Stimulated activated naive CD8-positive, alpha-beta T cell treated with anti-CD3 and anti-CD28 coated beads, Interleukin-15, Interleukin-2, amounts not matched to agents 100 ng/mL and 50 ng/mL, for 24 hours (primary cell): ENCODE data around the gene CAMK2B.

Source experiments
- H3K27ac Mint-ChIP-seq: one replicate; pipeline ENCODE4 v1.8.0; 2021; ENCODE audit warnings: mild to moderate bottlenecking, mixed read lengths
- H3K27me3 Mint-ChIP-seq: one replicate; pipeline ENCODE4 v1.8.0; 2021; ENCODE audit warnings: mixed read lengths
- H3K36me3 Mint-ChIP-seq: one replicate; pipeline ENCODE4 v1.8.0; 2021; ENCODE audit warnings: low read depth, mixed read lengths
- H3K4me1 Mint-ChIP-seq: one replicate; pipeline ENCODE4 v1.8.0; 2021; ENCODE audit warnings: low read depth, mixed read lengths
- H3K4me3 Mint-ChIP-seq: one replicate; pipeline ENCODE4 v1.8.0; 2021; ENCODE audit warnings: mild to moderate bottlenecking, mixed read lengths
- H3K9me3 Mint-ChIP-seq: one replicate; pipeline ENCODE4 v1.8.0; 2021; ENCODE audit warnings: mixed read lengths

The CAMK2B gene

DNA sequence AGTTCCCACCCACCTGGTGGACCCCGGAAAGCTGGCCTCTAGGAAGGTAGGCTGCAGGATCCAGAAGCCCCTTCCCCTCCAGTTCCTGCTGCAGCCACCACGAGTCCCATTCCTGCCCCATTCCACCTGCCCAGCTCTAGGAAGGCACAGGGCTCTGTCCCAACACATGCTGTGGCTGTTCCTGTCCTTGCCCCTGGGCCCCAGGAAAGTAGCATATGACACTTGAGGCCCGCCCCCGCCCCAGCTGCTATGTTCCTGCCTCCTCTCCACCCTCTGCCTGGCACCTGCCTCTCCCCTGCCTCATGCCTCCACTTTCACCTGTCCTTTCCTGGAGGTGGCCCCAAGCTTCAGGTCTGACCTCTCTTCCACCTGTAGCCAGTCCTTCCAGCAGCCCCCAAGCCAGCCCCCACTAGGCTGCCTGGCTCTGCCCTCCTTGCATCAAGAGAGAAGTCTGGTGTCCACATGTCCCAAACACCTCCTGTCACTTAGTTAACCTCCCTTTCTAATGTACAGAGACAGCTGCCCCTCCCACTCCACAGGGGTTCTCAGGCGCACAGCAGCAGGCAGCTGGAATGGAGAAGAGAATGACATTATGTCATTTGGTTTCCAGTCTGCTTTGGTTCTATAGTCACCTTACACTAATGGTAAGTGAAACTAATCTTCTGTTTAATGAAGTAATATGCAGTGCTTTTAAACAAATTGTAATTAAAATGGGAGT is 101.9 kb downstream of the CAMK2B start:
- Mint-ChIP-seq H3K9me3 (no peaks in the 10 kb centered on the region), H3K4me1 (no peaks in the 10 kb centered on the region), H3K4me3 (no peak overlapping the region), H3K27ac (no peak overlapping the region), H3K27me3 (no peaks in the 10 kb centered on the region), H3K36me3 (no peaks in the 10 kb centered on the region)

DNA sequence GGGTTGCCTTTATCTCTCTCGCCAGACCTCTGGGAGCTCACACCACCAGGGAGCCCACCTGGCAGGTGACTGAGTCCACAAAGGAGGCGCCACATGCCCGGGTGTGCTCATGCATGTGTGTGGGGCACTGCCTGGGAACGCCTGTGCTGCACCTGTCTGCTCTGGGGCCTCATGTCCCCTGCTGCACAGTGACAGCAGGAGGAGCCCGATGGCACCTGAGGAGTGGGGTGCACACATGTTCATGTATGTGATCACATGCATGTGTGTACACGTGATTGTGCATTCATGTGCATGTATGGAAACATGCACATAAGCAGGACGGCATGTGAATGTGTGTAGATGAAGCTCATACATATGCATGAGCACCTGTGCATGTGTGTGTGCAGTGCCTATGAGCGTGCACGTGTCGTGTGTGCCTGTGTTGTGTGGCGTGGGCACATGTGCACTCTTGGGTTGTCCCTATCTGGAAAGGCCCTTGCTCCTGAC is 102.6 kb downstream of the CAMK2B start:
- Mint-ChIP-seq H3K27ac (no peak overlapping the region), H3K27me3 (no peaks in the 10 kb centered on the region), H3K9me3 (no peaks in the 10 kb centered on the region), H3K4me3 (no peak overlapping the region), H3K36me3 (no peaks in the 10 kb centered on the region), H3K4me1 (no peaks in the 10 kb centered on the region)

DNA sequence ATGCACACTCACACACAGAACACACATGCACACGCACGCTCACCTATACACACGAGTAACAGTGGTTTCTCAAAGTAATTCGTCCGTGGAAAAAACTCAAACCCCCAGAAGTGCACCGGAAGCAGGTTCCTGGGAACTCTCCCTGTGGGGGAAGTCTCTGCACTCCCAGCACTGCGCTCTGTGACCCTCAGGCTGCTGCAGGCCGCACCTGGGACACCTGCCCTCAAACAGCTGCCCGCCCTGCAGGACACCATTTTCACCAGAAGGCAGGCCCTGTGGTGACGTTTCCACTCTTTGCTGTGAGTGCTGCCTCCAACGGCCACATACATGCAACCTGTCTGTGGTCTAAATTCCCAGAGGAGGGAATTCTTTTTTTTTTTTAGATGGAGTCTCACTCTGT is 103.3 kb downstream of the CAMK2B start:
- no peak overlapping the region for H3K4me3 Mint-ChIP-seq
- H3K27ac Mint-ChIP-seq, result no peak overlapping the region
- no peaks in the 10 kb centered on the region for H3K27me3 Mint-ChIP-seq
- H3K4me1 Mint-ChIP-seq, result no peaks in the 10 kb centered on the region
- no peaks in the 10 kb centered on the region for H3K36me3 Mint-ChIP-seq
- no peaks in the 10 kb centered on the region for H3K9me3 Mint-ChIP-seq

DNA sequence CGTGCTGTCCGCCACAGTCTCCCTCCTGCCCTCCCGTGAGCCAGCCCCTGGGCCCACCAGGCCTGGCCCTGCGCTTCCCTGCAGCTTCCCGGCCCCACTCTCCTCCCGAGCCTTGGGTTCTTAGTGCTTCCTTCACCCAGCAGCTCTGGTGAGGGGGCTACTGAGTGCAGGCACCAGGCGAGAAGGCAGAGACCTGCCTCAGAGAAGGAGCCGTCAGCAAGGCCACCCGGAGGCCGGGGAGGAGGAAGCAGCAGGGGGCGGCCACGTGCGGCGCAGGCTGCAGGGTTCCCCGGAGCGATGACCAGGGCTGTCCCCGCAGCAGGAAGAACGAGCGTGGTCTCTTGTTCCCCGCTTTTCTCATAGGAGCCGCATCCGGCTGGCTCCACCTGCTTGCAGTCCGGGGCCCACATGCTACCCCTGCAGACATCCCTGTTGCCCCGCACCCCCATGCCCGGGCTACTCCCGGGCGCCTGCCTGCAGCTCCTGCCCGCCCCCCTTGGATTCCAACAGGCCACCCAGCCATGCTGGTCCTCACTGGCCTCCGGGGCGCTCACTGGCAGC is 104.1 kb downstream of the CAMK2B start:
- no peaks in the 10 kb centered on the region for H3K4me1 Mint-ChIP-seq
- H3K4me3 Mint-ChIP-seq, result no peak overlapping the region
- H3K9me3 Mint-ChIP-seq, result no peaks in the 10 kb centered on the region
- no peak overlapping the region for H3K27ac Mint-ChIP-seq
- no peaks in the 10 kb centered on the region for H3K27me3 Mint-ChIP-seq
- no peaks in the 10 kb centered on the region for H3K36me3 Mint-ChIP-seq

DNA sequence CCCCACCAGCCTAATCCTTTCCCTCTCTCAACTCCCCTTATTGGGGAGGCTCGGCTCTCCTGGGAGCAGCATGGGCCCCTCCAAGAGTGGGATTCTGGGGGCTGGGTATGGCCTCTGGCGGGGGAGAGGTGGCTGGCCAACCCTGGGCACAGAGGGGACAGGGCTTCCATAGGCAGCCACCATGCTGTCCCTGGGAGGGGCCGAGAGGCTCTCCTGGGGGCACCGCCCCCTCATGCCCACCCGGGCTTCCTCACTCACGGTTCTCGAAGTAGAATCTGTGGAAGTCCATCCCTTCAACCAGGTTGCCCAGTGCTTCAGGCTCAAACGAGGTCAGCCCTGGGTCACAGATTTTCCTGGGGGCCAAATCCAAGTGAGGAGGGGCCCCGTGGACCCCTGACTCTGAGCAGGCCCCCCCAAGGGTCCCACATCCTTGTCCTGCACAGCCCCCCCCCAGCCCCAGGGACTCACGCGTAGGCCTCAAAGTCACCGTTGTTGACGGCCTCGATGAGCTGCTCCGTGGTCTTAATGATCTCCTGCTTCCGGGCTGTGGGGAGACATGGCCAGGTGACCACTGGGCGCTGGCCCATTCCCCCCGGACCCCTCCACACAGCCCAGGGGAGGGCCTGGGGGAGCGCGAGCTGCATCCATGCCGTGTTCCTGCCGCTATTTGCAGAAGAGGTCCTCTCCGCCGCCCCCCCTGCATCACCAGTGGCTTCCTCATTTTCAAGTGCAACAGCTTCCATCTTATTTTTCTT is 104.9 kb downstream of the CAMK2B start:
- no peak overlapping the region for H3K27ac Mint-ChIP-seq

DNA sequence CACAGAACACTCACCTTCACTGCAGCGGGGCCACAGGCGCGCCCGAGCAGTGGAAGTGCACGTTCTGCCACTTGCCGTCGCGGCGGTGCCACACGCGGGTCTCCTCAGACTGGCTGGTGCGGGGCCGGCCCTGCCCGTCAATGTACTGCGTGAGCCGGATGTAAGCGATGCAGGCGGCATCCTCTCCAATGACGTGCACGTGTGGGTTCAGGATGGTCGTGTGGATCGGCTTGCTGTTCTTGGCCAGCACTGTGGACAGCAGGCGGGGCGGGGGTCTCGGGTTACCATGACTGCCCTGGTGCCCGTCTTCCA is 105.4 kb downstream of the CAMK2B start:
- H3K36me3 Mint-ChIP-seq, result no peaks in the 10 kb centered on the region
- no peaks in the 10 kb centered on the region for H3K27me3 Mint-ChIP-seq
- no peak overlapping the region for H3K27ac Mint-ChIP-seq
- H3K4me1 Mint-ChIP-seq, result no peaks in the 10 kb centered on the region
- H3K4me3 Mint-ChIP-seq, result no peak overlapping the region
- no peaks in the 10 kb centered on the region for H3K9me3 Mint-ChIP-seq

More for the DNA sequence above, 104.9 kb downstream of the CAMK2B start:
- Mint-ChIP-seq H3K4me3 (no peak overlapping the region), H3K36me3 (no peaks in the 10 kb centered on the region), H3K9me3 (no peaks in the 10 kb centered on the region), H3K4me1 (no peaks in the 10 kb centered on the region), H3K27me3 (no peaks in the 10 kb centered on the region)

DNA sequence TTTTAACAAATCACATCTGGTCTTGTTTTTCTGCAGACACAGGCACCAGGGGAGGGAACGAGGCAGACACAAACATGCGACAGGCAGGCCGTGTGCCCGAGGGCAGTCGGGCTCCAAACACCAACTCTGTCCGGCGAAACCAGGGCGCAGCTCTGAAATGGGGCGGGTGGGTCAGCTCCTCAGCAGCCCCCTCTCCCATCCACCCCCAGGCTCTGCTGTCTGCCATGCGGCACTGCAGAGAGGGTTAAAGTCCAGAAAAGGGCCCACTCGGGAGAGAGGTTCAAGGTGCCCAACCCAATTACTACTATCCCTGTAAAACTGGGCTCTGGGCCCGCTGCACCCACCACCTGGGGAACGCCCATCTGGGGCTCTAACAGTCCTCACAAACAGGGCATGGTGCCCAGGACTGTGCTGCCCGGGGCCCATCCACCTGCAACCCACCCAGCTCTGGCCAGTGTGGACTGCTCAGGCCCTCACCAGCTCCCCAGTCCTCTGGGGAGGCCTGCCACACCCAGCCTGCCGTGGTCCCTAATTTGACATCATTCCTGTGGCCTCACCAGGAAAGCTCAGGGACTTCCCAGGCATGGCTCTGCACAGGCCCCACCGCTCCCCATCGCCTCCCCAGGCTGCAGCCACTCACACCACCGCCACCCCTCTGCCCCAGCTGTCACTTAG is 105.9 kb downstream of the CAMK2B start:
- no peak overlapping the region for H3K4me3 Mint-ChIP-seq
- H3K4me1 Mint-ChIP-seq, result no peaks in the 10 kb centered on the region
- no peaks in the 10 kb centered on the region for H3K36me3 Mint-ChIP-seq
- H3K27ac Mint-ChIP-seq, result no peak overlapping the region
- H3K9me3 Mint-ChIP-seq, result no peaks in the 10 kb centered on the region
- H3K27me3 Mint-ChIP-seq, result no peaks in the 10 kb centered on the region

DNA sequence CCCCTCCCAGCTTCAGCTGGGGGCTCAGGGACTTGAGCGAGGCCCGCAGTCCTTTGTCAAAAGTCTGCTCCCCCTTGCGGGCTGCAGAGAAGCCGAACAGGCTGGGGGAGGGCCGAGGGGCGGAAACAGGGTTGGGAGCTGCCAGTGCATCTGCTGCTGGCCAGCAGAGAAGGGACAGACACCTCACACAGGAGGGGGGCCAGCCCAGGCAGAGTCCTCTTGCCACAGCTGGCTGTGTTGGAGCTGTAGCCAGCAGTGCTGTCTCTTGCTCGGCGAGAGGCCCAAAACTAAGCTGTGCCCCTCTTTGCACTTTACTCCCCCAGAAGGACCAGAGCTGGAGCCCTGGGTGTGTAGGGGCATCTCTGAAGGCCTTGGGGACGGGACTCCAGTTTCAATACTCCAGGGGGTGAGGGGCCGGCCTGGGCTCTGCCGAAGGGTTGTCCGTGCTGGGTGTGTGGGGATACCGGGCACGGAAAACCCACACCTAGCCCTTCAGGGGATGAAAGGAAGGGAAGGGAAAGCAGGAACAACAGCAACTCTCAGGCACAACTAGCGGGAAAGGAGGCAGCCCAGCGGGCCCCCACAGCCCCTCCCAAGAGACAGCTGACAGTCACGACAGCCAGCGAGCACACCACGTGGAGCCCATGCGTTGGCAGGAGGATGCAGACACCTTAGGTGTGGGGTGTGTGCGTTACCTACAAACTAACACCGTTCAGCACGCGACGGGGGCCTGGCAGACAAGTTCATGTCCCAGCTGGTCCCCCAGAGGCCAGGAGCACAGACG is 106.8 kb downstream of the CAMK2B start:
- Mint-ChIP-seq H3K9me3 (no peaks in the 10 kb centered on the region), H3K4me3 (no peak overlapping the region), H3K27me3 (no peaks in the 10 kb centered on the region), H3K27ac (no peak overlapping the region), H3K36me3 (no peaks in the 10 kb centered on the region), H3K4me1 (no peaks in the 10 kb centered on the region)

DNA sequence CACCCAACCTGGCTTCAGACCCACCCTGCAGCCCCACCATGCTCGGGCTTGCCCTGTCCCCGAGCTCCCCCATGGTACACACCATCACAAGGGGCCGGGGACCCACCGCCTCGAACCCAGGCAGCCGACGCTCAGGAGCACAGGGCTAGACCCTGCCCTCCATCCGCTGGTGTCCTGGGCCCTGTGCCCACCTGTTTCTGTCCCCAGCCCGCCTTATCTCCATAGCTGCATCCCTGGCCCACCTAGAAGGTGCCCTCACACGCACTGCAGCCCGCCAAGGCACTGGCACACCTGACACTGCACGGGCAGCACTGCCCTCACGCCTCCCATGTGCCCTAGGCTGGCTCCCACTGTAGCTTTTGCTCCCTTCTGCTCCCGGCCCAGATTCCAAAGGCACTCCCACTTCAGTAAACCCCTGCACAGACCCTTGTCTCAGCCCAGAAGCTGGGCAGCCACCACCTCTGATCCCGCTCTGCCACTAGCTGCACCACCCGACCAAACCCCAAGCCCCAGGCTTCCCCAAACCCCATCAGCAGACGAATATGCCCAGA is 107.5 kb downstream of the CAMK2B start:
- no peaks in the 10 kb centered on the region for H3K9me3 Mint-ChIP-seq
- H3K4me3 Mint-ChIP-seq, result no peak overlapping the region
- no peaks in the 10 kb centered on the region for H3K36me3 Mint-ChIP-seq
- H3K27me3 Mint-ChIP-seq, result no peaks in the 10 kb centered on the region
- no peaks in the 10 kb centered on the region for H3K4me1 Mint-ChIP-seq
- H3K27ac Mint-ChIP-seq, result no peak overlapping the region

DNA sequence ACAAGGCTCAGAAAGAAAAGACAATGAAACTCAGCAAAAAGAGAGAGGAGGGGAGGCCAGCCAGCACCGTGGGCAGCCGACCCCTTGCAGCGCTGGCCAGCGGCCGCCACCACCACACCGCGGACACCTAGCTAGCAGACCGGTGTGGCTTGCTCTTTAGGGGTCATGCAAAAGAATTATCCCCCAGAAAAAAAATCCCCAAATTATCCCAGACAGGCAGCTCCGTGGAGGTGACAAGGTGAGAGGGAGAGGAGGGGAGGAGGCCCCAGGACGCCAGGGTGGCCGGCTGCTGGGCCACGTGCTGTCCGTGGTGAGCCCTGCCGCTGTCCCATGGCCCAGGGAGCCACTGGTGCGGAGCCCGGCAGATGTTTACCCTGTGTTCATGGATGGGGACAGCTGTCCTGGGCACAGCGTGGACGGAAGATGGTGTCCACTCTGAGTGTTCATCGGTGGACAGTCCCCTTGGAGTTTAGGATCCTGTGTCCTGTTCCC is 108.1 kb downstream of the CAMK2B start:
- H3K4me3 Mint-ChIP-seq, result no peak overlapping the region
- H3K9me3 Mint-ChIP-seq, result no peaks in the 10 kb centered on the region
- H3K36me3 Mint-ChIP-seq, result peaks cover 4% of the 10 kb centered on the region
- no peaks in the 10 kb centered on the region for H3K4me1 Mint-ChIP-seq
- no peaks in the 10 kb centered on the region for H3K27me3 Mint-ChIP-seq
- H3K27ac Mint-ChIP-seq, result no peak overlapping the region

DNA sequence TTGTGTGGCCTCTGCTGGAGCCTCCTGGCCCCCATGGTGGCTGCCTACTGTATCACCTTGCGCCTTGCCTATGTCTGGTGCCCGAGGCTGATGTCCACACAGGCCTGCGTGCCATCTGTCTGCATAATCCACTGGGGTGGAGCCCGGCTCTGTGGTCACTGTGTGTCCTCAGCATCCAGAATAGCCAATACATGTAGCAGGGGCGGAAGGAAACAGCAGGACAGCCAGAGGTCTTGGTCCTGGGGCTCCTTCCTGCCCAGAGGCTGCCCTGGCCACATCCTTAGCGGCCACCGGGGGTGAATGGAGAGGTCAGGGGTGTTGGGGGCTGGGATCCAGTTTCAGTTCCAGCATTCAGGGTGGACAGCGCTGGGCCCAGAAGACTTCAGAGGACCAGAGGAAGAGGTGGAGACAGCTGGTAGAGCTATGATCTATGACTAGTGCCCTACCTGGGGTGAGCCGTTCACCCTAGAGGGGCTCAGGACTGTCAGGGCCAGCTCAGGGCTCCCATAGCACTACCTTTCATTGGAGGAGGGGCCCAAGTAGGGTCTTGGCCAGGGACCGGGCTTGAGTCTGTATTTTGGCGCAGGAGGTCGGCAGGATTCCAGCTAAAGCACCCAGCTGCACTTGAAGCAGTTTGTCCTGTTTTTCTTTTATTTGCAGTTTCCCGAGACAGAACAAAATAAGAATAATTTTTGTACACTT is 108.7 kb downstream of the CAMK2B start:
- Mint-ChIP-seq H3K9me3 (no peaks in the 10 kb centered on the region), H3K4me1 (no peaks in the 10 kb centered on the region), H3K4me3 (no peak overlapping the region), H3K36me3 (peaks cover 10% of the 10 kb centered on the region), H3K27me3 (no peaks in the 10 kb centered on the region), H3K27ac (no peak overlapping the region)

DNA sequence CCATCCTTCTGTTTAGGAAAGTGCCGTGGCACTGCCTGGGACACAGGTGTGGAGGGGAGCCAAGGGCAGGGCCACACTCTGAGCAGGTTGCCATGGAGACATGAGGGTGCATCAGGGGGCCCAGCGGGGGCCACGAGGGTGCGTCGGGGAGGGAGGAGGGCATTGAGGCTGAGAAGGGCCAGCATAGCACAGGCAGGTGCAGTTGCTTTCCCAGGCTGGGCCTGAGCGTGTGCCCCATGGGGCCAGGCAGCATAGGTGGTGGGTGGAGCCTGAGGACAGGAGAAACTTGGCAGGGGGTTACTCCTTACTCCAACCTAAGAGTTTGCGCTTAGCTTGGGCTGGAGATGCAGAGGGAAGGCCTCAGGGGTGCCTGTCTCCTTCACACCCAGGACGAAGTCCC is 109.4 kb downstream of the CAMK2B start:
- Mint-ChIP-seq H3K4me3 (no peak overlapping the region), H3K36me3 (peaks cover 14% of the 10 kb centered on the region), H3K9me3 (no peaks in the 10 kb centered on the region), H3K4me1 (no peaks in the 10 kb centered on the region), H3K27ac (no peak overlapping the region), H3K27me3 (no peaks in the 10 kb centered on the region)

DNA sequence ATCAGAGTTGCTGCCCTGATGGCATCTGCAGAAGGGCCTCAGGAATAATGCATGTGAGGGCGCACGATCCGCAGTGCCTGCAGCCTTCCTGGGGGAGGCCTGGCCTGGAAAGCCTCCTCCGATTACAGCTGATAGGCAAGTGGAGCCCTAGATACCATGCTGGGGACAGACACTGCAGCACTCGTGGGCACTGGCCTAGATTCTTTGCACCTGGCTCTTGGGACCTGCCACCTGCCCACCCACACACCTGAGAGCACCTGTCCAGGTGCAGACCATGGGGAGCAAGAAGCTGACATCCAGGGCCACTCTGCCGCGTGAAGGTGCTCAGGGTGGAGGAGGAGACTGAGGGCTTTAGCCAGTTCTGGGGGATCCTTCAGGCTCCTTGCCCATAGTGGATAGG is 109.9 kb downstream of the CAMK2B start:
- Mint-ChIP-seq H3K9me3 (no peaks in the 10 kb centered on the region), H3K4me3 (no peak overlapping the region), H3K4me1 (no peaks in the 10 kb centered on the region), H3K27ac (no peak overlapping the region), H3K36me3 (peaks cover 18% of the 10 kb centered on the region), H3K27me3 (no peaks in the 10 kb centered on the region)
